H1 (cell line): ENCODE measurements around the gene FOXC2.

Source experiments
- POLR2AphosphoS5 ChIP-seq: IDR thresholded peaks from 2 replicates; pipeline ENCODE4 v1.6.1; 2011; ENCODE audit warnings: low read depth, low read length
- RAD21 ChIP-seq, 2 experiments: IDR thresholded peaks in 1 of 2; conservative IDR thresholded peaks in 1 of 2; 2 replicates each; pipeline ENCODE4 v1.6.1; 2011; ENCODE audit warnings: low read depth in 2 of 2, low read length in 2 of 2, improper control_type of control experiment in 1 of 2, inconsistent platforms in 1 of 2, mild to moderate bottlenecking in 1 of 2, moderate library complexity in 1 of 2

GRCh38 chr16:86575095-86575685 lies 8.6 kb downstream of the FOXC2 start:
- no peak for TF ChIP-seq RAD21 (IDR thresholded peaks at IDR 0.05 in 1 of 2, conservative IDR thresholded peaks at IDR 0.05 in 1 of 2; ENCODE audit: low read depth in 2 of 2, low read length in 2 of 2)
- TF ChIP-seq POLR2AphosphoS5, result no peak
